NCI-H1092 (cell line): Measurements from ENCODE around the gene ITPRID1.

ENCODE experiments used
- DNase-seq: peaks from one replicate; lab custom pipeline; 2025; lab: John Stamatoyannopoulos, UW

ITPRID1 gene

GRCh38 chr7:31695859-31696614 lies 182.1 kb downstream of the ITPRID1 start:
- no peak for DNase-seq

DNA sequence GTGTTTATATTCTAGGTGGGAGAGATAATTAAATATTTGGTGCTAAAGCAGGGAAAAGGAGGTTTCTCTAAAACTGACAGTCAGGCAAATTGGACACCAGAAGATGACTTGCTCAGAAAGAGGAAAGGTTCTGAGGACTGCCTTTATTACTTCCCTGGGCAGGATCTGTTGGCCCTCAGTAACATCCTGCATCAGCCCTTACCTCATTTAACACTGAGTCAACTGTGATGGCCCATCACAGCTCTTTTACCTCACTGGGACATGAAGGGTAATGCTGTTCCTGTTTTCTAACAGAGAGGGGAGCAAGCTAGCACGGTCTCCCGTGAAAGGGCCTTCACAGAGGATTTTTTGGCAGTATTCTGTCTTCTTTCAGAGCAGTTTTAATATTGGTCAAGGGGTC lies 185.2 kb downstream of the ITPRID1 start:
- no peak for DNase-seq

DNA sequence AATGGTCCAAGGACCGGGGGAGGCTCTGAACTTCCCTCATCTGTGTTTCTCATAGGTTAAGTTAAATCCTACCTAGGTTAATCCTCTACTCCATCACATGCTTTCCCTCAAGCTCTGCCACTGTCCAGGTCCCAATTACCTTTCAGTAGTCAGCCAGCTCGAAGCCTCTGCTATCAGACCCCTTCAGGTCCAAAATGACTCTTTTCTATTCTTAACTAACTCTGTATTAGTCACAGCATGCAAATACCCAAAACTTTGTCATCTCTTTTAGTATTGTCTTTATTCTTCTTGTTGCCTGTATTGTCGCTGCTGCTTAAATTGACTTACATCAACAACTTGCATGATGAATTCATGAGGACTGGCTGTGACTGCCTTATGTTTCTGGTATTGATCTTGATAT lies 188.5 kb downstream of the ITPRID1 start:
- DNase-seq, result no peak

DNA sequence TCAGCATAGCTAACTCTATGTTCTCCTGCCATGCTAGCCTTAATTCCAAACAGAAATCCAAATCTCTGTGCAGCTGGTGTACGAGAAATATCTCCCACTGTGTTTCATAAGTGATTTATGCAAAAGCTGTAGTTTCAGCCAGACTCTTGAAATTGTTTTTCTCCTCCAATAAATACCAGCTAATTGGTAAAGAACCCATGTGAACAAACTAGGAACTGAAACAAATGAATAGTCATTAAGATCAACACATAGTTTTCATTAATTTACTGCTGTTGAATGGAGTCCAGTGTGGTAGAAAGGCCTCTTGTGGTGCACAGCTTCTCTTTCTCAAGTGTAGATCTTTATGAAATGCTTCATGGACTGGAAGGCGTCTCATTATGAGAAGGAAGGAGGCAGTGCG lies 191.5 kb downstream of the ITPRID1 start:
- DNase-seq, result no peak

DNA sequence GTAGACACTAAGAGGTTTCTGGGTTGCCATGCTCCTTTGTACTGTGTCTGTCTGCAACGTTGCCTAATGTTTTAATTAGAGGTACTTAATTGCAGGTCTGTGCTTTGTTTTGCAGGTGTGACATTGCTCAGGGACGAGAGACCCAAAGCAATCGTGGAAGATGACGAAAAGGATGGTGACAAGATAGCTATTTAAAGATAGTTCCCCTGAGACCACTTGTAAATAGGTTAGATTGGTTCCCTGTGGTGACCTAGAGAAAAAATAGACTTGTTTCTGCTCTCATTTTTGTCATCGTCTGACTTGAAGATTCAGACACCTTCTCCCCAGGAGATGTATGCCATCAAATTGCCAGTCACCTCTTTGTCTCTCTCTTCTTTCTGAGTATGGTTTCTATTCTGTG lies 193.2 kb downstream of the ITPRID1 start:
- no peak for DNase-seq
